Stimulated activated CD8-positive, alpha-beta memory T cell treated with anti-CD3 and anti-CD28 coated beads, Interleukin-12 subunit alpha, Interleukin-12 subunit beta, amount 100 ng/mL, for 1 hour (primary cell): Measurements from ENCODE around the gene MPG.
"Not testable (repeated sequence)": the region's sequence is repeated elsewhere in the genome, so short reads cannot be mapped to it uniquely, and the experiment has no call there.

ENCODE experiments used
- DNase-seq: peaks from one replicate; pipeline ENCODE4 v3.0.0-alpha.2; 2020; ENCODE audit warnings: low read depth

Gene MPG

DNA sequence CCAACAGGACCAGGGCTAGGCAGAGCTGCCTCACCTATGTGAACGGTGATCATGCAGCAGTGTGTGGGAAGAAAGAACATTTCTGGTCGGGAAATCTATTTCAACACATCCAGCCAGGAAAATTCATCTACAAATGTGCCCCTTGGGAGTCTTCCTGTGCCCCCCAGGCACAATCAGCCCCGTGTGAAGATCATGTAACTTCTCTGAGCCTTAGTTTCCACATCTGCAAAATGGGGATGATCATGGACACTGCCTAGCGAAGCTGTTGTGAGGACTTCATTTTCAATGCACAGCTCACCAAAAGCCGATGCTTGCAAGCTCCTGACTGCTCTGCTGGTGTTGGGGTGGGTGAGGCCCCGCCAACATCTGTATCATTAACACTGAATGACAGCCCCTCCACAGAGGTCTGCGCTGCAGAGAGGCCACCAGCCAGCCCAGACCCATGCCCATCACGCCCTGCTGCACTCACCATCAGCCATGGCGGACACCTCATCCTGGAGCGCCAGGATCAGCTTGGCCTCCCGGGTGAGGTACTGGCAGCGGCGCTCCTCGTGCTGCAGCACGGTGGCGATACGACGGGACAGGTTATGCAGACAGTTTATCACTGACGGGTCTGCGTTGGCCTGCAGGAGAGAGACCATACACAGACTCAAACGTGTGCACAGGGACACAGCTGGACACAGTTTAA is 34.3 kb downstream of the MPG start:
- no peak for DNase-seq

DNA sequence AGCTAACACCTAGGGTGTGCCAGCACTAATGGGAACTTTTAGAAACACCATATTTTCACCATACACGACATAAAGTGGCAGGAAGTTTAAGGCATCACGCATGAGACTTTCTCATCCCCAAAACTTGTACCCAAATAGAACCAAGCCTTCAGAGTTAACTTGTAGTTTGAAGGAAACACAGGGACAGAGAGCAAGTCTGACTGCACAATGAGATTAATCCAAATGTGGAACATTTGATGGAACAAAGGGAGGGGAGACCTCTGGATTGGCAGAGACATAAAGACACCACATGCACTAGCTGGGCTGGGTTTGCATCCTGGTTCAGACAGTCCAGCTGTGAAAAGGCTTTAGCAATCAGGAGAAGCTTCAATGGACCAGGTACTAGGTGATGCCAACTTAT is 36.3 kb downstream of the MPG start:
- DNase-seq = no peak

DNA sequence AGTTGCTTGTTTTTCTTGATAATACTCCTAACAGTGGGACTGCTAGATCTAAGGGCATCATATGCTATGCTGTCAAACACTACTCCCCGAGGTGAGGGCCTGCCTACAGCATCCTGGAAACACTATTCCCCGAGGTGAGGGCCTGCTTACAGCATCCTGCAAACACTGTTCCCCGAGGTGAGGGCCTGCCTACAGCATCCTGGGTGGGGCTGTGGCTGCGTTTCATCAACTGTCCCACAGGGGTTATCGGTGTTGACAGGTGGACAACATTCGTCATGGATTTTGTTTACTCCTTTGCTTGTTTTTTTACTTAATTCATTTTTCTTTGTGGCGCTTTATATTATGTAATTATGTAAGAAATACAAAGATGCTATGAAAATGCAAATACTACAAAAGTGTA is 38.0 kb downstream of the MPG start:
- no peak for DNase-seq

DNA sequence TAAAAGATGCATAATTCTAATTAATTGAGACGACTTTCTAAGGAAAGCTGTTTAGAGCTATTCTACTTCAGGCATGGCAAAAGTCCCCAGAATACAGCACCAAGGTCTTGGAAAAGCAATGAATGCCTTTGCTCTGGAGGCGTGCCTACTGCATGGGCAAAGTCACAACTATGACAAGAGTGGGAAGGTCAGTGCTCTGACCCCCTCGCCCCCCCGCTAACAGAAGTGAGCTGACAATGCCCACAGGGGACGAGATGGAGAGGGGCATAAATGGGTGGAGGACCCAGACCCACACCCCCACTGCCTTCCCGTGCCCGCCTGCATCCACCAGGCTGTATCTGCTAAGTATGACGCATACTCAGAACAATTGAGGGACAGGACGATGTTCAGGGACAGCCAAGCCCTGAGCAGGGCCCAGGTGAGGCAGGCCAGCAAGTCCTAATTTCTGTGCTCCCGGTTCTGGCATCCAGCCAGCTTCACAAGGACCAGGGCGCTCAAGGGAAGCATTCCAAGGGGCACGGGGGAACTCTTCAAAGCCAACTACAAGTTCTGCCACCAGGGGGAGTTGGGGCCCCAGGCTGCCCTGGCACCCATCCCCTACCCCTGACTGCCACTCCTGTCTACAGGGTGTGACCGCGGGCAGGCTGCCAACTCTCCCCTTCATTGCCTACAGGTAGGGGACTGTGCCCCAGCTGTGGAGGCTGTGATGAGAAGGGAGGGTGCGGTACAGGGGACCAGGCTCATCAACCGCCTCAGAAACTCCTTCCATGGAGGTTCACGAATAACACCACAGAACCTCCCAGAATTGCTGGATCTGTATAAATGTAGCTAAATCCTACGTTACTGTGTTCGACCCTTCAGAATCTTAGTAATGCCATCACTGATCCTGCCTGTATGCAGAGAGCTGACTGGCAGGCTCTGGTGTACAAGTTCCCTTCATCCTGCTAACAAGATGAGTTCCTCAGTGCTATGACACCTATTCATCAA is 39.6 kb downstream of the MPG start:
- peak; percentile 44 for DNase-seq

DNA sequence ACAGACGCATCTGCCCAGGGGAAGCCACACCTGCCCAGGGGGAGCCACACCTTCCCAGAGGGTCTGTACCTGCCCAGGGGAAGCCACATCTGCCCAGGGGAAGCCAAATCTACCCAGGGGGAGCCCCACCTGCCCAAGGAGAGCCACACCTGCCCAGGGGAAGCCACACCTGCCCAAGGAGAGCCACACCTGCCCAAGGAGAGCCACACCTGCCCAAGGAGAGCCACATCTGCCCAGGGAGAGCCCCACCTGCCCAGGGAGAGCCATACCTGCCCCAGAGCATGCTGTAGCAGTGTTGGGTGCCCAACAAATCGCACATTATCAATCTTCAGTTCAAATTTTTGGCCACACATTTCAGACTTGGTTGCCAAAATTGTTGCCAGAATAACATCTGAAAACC is 40.8 kb downstream of the MPG start:
- no peak for DNase-seq

DNA sequence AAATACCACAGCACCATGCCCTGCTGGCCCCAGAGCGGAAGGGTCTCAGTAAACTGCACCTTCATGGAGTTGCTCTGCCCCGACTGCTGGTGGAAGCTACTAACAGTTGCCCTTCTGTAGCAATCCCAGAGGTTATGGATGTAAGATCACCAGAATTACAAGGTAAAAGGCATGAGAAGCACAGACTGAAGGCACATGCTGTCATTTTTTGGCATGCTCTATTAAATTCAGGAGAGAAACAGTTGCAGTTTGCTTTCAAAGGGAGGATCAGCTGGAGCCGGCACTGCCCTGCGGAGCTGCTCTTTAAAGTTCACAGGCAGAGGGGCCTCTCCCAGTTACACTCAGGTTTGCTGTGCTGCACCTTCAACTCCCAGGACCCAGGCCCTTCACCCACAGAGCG is 41.3 kb downstream of the MPG start:
- no peak for DNase-seq

DNA sequence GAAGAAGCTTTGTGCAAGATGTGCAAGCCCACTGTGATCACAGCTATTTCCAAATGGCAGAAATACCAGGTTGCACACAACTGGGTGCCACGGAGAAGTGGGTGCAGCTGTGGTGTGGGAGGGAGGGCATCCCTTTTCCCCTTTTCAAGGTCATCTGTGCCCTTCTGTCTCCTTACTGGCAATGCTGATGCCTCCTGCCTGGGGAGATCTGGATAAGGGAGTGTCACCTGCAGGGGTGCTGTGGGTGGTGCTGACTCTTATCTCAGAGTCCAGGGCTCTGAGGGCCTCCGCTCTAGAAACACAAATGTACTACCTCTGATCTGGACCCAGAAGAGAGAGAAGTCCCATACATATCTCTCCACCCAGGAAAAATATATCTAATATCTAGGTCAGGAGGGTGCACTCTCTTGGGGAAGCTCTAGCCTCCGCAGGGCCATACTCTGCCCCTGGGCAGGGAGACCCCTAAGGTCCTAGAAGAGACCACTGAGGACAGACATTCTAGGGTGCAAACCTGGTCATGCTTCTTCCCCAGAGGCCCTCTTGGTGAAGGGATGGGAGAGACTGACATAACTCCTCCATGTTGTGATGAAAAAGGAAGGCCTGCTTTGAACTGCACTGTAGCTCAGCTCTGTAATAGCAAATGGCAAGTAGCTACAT is 41.9 kb downstream of the MPG start:
- no peak for DNase-seq

DNA sequence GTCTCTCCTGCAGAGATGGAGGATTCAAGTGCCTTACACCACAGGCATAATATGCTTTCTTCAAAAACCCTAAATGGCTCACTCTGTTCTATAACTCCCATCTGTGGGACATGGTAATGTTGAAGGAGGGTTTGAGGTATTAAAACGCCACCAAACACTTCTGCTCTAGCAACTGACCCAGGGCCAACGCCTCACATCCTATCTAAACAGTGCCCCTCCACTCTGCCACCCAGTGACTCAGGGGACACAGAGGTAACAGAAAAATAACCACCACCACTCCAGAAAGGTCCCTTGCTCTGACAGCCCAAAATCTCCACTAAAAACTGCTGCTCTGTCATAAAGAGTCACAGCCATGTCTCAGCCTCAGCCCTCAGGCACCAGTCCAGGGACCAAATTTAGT is 42.7 kb downstream of the MPG start:
- DNase-seq = no peak

DNA sequence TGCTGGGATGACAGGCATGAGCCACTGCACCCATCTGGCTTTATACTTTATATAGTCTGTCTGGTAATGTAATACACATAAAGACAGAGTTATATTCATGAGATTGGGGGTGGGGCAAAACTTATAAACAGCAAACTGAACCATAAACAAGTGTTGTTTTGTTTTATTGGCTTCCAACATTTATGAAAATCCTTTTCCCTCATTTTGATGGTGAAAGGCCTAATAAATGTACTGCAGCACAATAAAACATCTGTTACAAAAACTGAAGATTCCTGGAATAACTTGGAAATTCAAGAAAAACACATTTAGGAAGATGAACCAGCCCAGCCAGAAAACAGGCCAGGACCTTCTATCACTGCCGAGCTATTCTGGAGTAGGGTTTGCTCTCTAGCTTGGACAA is 44.3 kb downstream of the MPG start:
- no peak for DNase-seq

DNA sequence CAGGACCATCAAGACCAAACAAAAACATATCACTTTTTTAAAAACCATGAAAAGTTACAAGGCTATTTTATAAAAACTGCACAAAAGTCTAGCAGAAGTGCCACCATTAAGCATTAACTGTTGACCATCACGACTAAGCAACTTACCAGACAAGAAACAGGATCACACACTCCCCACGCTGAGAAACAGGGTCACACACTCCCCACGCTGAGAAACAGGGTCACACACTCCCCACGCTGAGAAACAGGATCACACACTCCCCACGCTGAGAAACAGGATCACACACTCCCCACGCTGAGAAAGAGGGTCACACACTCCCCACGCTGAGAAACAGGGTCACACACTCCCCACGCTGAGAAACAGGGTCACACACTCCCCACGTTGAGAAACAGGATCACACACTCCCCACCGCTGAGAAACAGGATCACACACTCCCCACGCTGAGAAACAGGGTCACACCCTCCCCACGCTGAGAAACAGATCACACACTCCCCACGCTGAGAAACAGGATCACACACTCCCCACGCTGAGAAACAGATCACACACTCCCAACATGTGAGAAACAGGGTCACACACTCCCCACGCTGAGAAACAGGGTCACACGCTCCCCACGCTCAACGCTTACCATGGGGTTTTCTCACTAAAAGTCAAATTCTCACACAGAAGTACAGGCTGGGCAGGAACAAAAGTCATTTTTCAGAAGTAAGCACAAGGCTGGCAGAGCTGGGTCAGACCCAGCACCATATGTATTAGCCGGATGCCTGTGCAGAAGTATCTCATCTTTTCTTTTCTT is 45.7 kb downstream of the MPG start:
- not testable (repeated sequence) for DNase-seq

DNA sequence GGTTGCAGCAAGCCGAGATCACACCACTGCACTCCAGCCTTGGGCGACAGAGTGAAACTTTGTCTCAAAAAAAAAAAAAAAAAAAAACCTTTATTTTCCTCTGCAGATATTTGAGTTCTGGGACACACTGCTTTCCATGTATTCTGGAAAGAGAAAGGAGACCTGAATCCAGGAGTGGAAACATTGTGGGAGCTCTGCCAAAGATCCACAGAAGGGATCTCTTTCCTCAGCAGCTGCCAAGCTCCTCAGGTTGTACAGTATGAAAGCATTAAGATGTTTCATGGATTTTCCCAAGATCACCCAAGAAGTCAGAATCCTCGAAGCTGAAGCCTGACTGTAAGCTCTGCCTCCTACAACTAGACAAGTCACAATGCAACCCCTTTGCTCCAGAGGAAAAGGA is 47.0 kb downstream of the MPG start:
- no peak for DNase-seq

DNA sequence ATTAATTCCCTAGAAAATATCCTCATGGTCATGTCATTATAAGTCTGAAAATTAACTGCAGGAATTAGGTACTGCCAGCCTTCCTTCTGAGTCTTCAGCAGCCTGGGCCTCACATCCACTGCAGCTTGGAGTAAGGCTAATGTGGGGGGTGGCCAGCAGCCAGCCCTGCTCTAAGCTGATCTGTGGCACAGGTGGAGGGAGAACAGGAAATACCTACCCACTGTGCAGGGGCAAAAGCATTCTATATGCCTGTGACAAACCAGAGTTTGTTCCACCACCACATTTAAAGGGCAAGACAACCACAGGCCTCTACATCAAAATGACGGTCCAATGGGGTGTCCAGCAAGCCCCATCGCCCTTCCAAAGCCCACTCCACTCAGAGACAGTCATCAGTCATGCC is 51.0 kb downstream of the MPG start:
- DNase-seq = no peak

DNA sequence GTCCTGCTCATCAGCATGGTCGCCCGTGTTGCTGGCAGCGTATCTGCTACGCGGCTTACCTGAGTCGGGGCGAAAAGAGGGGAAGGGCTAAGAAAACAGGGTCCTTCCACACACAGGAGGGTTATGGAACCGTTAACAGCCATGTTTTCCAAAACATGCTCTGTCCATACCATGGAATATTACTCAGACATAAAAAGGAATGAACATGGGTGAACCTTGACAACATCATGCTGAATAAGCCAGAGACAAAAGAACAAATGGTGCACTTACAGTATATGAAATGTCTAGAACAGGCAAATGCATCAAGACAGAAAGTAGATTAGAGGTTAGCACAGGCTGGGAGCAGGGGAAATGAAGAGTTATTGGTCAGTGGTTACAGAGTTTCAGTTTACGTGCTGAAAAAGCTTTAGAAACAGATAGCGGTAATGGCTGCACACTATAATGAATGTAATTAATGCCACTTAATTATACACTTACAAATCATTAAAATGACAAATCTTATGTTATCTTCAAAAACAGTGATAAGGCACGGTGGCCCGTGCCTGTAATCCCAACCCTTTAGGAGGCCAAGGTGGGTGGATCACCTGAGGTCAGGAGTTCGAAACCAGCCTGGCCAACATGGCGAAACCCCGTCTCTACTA is 52.6 kb downstream of the MPG start:
- DNase-seq = no peak

DNA sequence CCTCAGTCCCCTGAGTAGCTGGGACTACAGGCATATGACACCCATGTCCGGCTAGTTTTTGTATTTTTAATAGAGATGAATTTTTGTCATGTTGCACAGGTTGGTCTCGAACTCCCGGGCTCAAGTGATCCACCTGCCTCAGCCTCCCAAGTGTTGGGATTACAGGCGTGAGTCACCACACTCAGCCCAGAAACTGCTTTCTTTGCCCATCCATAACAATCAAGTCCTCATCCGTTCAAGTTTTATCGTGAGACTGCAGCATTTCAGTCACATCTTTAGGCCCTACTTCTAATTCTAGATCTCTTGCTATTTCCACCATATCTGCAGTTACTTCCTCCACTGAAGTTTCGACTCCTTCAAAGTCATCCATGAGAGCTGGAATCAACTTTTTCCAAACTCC is 54.1 kb downstream of the MPG start:
- no peak for DNase-seq

DNA sequence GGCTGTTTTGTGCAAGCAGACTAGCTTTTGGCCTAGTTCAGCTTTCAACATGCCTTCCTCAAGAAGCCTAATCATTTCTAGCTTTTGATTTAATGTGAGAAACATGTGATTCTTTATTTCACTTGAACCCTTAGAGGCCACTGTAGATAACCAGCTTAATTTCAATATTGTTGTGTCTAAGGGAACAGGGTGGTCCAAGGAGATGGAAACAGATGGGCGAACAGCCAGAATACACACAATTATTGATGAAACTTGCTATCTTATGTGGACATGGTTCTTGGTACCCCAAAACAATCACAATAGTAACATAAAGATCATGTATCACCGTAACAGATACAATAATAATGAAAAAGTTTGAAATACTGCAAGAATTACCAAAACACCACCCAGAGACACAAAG is 55.7 kb downstream of the MPG start:
- no peak for DNase-seq
